DND-41 (cell line): ENCODE results near the gene CCL27.

ENCODE experiments used
- CTCF ChIP-seq: IDR thresholded peaks from 2 replicates; pipeline ENCODE4 v1.5.1; 2012; ENCODE audit warnings: borderline replicate concordance, low read length, moderate library complexity, mild to moderate bottlenecking; ENCODE audit not compliant: poor library complexity, severe bottlenecking; ENCODE audit errors: extremely low read depth
- EZH2 ChIP-seq: IDR thresholded peaks from 3 replicates; pipeline ENCODE4 v1.6.1; 2012; ENCODE audit warnings: borderline replicate concordance, low read depth, mild to moderate bottlenecking, moderate library complexity, low read length, inconsistent platforms; ENCODE audit not compliant: severe bottlenecking

GRCh38 chr9:34656992-34657391 is 5.5 kb downstream of the CCL27 start:
- TF ChIP-seq CTCF (no peak), EZH2 (no peak)
